ENCODE data around the gene CMKLR1. TPM values are rescaled to one million over a fixed set of nuclear protein-coding genes. Genes with fewer than 3 reads are reported as not detected.

Gene CMKLR1
- total RNA-seq, 1 experiment from 2014 or later, result 0.15 TPM

DNA sequence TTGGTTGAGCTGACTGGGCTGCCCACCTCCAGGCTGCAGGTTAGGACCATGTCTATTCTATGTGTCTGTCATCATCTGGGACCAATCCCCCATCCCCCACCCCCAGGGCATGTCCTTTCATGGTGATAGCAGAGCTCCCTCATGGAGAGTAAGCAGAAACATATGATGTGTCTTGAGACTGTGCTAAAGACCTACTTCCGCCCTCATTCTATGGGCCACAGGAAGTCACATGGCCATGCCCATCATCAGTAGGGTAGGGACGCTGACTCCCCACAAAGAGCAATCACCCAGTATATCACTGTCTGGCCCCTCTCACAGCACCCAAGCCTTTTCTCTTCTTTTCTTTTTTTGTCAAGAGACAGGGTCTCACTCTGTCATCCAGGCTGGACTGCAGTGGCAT is 99.7 kb downstream of the CMKLR1 start:
- H3K4me1 ChIP-seq (ENCODE audit: control insufficient read depth in 1 of 2, insufficient read depth in 2 of 2, low read length in 2 of 2), result no peaks in the 10 kb centered on the region
- H3K4me2 ChIP-seq (ENCODE audit: low read length), result no peak overlapping the region
- ATAC-seq (no peak), DNase-seq (ENCODE audit: low read depth, low spot score) (no peak)
- ChIA-PET RAD21 (ENCODE audit: low non-redundant PET in 1 of 2, low total read pairs in 2 of 2, uncharacterized antibody in 2 of 2, unreplicated experiment in 2 of 2) (no interaction called here), CTCF (no interaction called here), POLR2A (no interaction called here)
- H3K27ac ChIP-seq (ENCODE audit: low read depth, low read length), result no peak overlapping the region
- BruUV-seq (replicated peaks), result no TSS peak
- no peaks in the 10 kb centered on the region for H3K79me2 ChIP-seq (ENCODE audit: insufficient read depth, low read length)
- no peaks in the 10 kb centered on the region for H4K20me1 ChIP-seq (ENCODE audit: insufficient read depth)
- no peak overlapping the region for H3K4me3 ChIP-seq (replicated peaks in 1 of 2; ENCODE audit: low read depth in 1 of 2, low read length in 2 of 2)
- H3K27me3 ChIP-seq (ENCODE audit: insufficient read depth, low read length), result peaks cover 48% of the 10 kb centered on the region
- no peak overlapping the region for H3K9ac ChIP-seq (ENCODE audit: low read length)
- H2AFZ ChIP-seq (ENCODE audit: low read depth, low read length, poor library complexity, severe bottlenecking), result no peak overlapping the region
- no peaks in the 10 kb centered on the region for H3K9me2 ChIP-seq (ENCODE audit: insufficient read depth)
- intact Hi-C loops (cut with micrococcal nuclease), result no loop called here
- H3K9me3 ChIP-seq (ENCODE audit: control insufficient read depth in 1 of 2, insufficient read depth in 1 of 2, low read depth in 1 of 2, low read length in 2 of 2), result no peaks in the 10 kb centered on the region
- TF ChIP-seq, protein P1, sequence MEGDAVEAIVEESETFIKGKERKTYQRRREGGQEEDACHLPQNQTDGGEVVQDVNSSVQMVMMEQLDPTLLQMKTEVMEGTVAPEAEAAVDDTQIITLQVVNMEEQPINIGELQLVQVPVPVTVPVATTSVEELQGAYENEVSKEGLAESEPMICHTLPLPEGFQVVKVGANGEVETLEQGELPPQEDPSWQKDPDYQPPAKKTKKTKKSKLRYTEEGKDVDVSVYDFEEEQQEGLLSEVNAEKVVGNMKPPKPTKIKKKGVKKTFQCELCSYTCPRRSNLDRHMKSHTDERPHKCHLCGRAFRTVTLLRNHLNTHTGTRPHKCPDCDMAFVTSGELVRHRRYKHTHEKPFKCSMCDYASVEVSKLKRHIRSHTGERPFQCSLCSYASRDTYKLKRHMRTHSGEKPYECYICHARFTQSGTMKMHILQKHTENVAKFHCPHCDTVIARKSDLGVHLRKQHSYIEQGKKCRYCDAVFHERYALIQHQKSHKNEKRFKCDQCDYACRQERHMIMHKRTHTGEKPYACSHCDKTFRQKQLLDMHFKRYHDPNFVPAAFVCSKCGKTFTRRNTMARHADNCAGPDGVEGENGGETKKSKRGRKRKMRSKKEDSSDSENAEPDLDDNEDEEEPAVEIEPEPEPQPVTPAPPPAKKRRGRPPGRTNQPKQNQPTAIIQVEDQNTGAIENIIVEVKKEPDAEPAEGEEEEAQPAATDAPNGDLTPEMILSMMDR (IDR thresholded peaks at IDR 0.05 in 2 of 3, conservative IDR thresholded peaks at IDR 0.05 in 1 of 3; ENCODE audit: borderline replicate concordance in 1 of 3, insufficient read depth in 1 of 3, low read depth in 2 of 3, low read length in 2 of 3), result no peak
- TF ChIP-seq EZH2phosphoT487 (IDR thresholded peaks at IDR 0.05; ENCODE audit: borderline replicate concordance), result no peak
- no peak for TF ChIP-seq CBX3 (IDR thresholded peaks at IDR 0.05; ENCODE audit: low read depth)
- no peak for TF ChIP-seq SRF (IDR thresholded peaks at IDR 0.05; ENCODE audit: low read depth)
- TF ChIP-seq YY1 (IDR thresholded peaks at IDR 0.05; ENCODE audit: extremely low read depth, insufficient replicate concordance, low read depth, low read length), result no peak
- no peak for TF ChIP-seq SIN3A (IDR thresholded peaks at IDR 0.05; ENCODE audit: low read depth)
- TF ChIP-seq, protein P2, sequence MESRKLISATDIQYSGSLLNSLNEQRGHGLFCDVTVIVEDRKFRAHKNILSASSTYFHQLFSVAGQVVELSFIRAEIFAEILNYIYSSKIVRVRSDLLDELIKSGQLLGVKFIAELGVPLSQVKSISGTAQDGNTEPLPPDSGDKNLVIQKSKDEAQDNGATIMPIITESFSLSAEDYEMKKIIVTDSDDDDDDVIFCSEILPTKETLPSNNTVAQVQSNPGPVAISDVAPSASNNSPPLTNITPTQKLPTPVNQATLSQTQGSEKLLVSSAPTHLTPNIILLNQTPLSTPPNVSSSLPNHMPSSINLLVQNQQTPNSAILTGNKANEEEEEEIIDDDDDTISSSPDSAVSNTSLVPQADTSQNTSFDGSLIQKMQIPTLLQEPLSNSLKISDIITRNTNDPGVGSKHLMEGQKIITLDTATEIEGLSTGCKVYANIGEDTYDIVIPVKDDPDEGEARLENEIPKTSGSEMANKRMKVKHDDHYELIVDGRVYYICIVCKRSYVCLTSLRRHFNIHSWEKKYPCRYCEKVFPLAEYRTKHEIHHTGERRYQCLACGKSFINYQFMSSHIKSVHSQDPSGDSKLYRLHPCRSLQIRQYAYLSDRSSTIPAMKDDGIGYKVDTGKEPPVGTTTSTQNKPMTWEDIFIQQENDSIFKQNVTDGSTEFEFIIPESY (IDR thresholded peaks at IDR 0.05; ENCODE audit: extremely low read depth, insufficient replicate concordance, low read length), result no peak
- no peak for TF ChIP-seq TCF7L2 (IDR thresholded peaks at IDR 0.05; ENCODE audit: borderline replicate concordance, extremely low read depth, insufficient read depth, insufficient read length)
- TF ChIP-seq POLR2AphosphoS5 (IDR thresholded peaks at IDR 0.05; ENCODE audit: low read depth, low read length), result no peak
- TF ChIP-seq ELF1 (IDR thresholded peaks at IDR 0.05; ENCODE audit: borderline replicate concordance, low read depth), result no peak
- no peak for TF ChIP-seq FOSL1 (IDR thresholded peaks at IDR 0.05; ENCODE audit: low read depth)
- TF ChIP-seq EZH2 (IDR thresholded peaks at IDR 0.05), result no peak
- no peak for TF ChIP-seq RAD21 (IDR thresholded peaks at IDR 0.05; ENCODE audit: low read depth)
- H3K36me3 ChIP-seq (ENCODE audit: control insufficient read depth in 1 of 2, insufficient read depth in 2 of 2, low read length in 2 of 2), result no peaks in the 10 kb centered on the region
